Nephron progenitor cell (in vitro differentiated cells): ENCODE results near the gene TCTN3.
"Not testable (repeated sequence)": the region's sequence is repeated elsewhere in the genome, so short reads cannot be mapped to it uniquely, and the experiment has no call there.

Source experiments
- DNase-seq: peaks from one replicate; pipeline ENCODE4 v3.0.0; 2021
- H3K27ac Mint-ChIP-seq: 2 replicates; pipeline ENCODE4 v1.8.0; 2021; ENCODE audit warnings: mild to moderate bottlenecking, moderate library complexity, mixed read lengths
- H3K27me3 Mint-ChIP-seq: 2 replicates; pipeline ENCODE4 v1.8.0; 2021; ENCODE audit warnings: mild to moderate bottlenecking, low read depth, mixed read lengths; ENCODE audit not compliant: poor library complexity
- H3K36me3 Mint-ChIP-seq: 2 replicates; pipeline ENCODE4 v1.8.0; 2021; ENCODE audit warnings: low read depth, mixed read lengths
- H3K4me1 Mint-ChIP-seq: 2 replicates; pipeline ENCODE4 v1.8.0; 2021; ENCODE audit warnings: mixed read lengths
- H3K4me3 Mint-ChIP-seq: 2 replicates; pipeline ENCODE4 v1.8.0; 2021; ENCODE audit warnings: mild to moderate bottlenecking, moderate library complexity, mixed read lengths
- H3K9me3 Mint-ChIP-seq: 2 replicates; pipeline ENCODE4 v1.8.0; 2021; ENCODE audit warnings: mild to moderate bottlenecking, moderate library complexity, mixed read lengths
- CTCF ChIP-seq: fragments of 200-600 bp; sonication (generic); IDR thresholded peaks from 2 replicates; pipeline ENCODE4 v1.5.0; 2021; ENCODE audit warnings: antibody characterized with exemption

TCTN3 gene

DNA sequence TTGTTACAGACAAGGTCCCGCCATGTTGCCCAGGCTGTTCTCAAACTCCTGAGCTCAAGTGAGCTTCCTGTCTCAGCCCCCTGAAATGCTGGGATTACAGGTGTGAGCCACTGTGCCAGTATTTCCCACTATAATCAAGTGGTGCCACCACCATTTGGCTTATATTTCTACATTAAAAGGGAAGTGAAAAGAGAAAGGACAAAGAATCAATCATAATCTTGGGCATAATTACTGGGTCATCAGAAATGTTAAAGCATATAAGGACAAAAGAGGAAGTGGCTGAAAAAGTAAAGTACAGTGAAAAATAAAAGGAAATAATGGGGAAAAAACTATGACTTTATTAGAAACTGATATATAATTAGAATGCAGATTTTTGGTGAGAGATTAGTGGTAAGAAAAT, 36.5 kb upstream of the TCTN3 start:
- Mint-ChIP-seq H3K36me3 (no peaks in the 10 kb centered on the region), H3K4me3 (no peak overlapping the region), H3K27ac (no peak overlapping the region), H3K4me1 (no peaks in the 10 kb centered on the region), H3K27me3 (peaks cover 3% of the 10 kb centered on the region), H3K9me3 (peaks cover 46% of the 10 kb centered on the region)
- no peak for TF ChIP-seq CTCF
- DNase-seq: no peak

- H3K4me1 Mint-ChIP-seq: no peaks in the 10 kb centered on the region
- no peak for TF ChIP-seq CTCF
- H3K27ac Mint-ChIP-seq: no peak overlapping the region
- H3K27me3 Mint-ChIP-seq: peaks cover 4% of the 10 kb centered on the region
- peaks cover 48% of the 10 kb centered on the region for H3K9me3 Mint-ChIP-seq
- H3K36me3 Mint-ChIP-seq: no peaks in the 10 kb centered on the region
- no peak for DNase-seq
- H3K4me3 Mint-ChIP-seq: no peak overlapping the region
Observed at GRCh38 chr10:95729323-95730055, 35.8 kb upstream of the TCTN3 start.

GRCh38 chr10:95728526-95728925, 34.8 kb upstream of the TCTN3 start:
- DNase-seq: no peak
- Mint-ChIP-seq H3K4me1 (no peaks in the 10 kb centered on the region), H3K36me3 (no peaks in the 10 kb centered on the region), H3K27me3 (peaks cover 6% of the 10 kb centered on the region), H3K9me3 (peaks cover 40% of the 10 kb centered on the region), H3K4me3 (no peak overlapping the region), H3K27ac (no peak overlapping the region)
- no peak for TF ChIP-seq CTCF

DNA sequence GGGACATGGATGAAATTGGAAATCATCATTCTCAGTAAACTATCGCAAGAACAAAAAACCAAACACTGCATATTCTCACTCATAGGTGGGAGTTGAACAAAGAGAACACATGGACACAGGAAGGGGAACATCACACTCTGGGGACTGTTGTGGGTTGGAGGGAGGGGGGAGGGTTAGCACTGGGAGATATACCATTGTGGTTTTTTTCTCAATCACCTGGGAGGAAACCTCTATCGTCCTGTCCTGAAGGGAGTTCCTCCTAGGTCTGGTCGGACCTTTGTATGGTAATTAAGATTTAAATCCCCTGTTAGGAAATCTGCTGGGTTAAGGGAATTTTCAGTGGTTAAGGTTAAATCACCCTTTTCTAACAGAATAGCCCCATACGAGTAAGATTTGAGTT, 28.8 kb upstream of the TCTN3 start:
- not testable (repeated sequence) for H3K36me3 Mint-ChIP-seq, DNase-seq, H3K27me3 Mint-ChIP-seq, H3K4me1 Mint-ChIP-seq, H3K27ac Mint-ChIP-seq, H3K4me3 Mint-ChIP-seq
- peaks cover 11% of the 10 kb centered on the region for H3K9me3 Mint-ChIP-seq

- DNase-seq, H3K4me3 Mint-ChIP-seq, H3K4me1 Mint-ChIP-seq, H3K27ac Mint-ChIP-seq, H3K36me3 Mint-ChIP-seq: not testable (repeated sequence)
- Mint-ChIP-seq H3K9me3 (peaks cover 11% of the 10 kb centered on the region), H3K27me3 (peaks cover 16% of the 10 kb centered on the region)
Observed at GRCh38 chr10:95720745-95721144, 27.0 kb upstream of the TCTN3 start.

DNA sequence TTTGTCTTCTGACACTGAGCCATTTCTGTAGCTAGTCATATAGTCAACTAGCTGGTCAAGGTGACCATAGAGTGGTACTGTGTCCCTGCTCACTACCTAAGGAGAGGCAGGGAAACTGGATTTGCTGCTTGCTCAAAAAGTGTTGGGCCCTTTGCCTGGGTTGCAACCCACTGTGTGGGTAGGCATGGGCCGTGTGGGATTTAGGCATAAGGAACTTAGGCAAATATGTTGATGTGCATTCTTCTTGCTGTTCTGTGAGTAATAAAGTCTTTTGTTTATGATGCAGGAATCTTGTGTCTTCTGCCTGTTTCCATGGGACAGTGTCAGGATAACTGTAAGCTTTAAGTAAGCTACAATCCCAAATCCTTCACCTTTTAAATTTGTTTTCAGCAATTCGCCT, 23.1 kb upstream of the TCTN3 start:
- TF ChIP-seq CTCF: no peak
- H3K9me3 Mint-ChIP-seq: no peaks in the 10 kb centered on the region

DNA sequence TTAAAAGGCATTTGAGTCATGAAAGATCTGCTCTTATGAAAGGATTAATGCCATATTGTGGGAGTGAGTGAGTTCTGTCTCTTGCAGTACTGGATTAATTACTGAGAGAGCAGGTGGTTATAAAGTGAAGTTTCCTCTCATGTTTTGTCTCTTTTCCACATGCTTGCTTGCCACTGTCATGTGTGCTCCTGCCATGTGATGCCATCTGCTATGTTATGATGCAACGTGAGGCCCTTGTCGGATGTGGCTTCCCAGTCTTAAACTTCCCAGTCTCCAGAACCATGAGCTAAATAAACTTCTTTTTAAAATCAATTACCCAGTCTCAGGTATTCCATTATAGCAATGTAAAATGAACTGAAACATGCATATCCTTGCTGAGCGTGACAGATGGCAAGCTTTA, 22.7 kb upstream of the TCTN3 start:
- no peak for TF ChIP-seq CTCF
- H3K36me3 Mint-ChIP-seq: no peaks in the 10 kb centered on the region

More for the DNA sequence above, 23.1 kb upstream of the TCTN3 start:
- Mint-ChIP-seq H3K27me3 (peaks cover 16% of the 10 kb centered on the region), H3K4me3 (no peak overlapping the region), H3K36me3 (no peaks in the 10 kb centered on the region), H3K27ac (no peak overlapping the region), H3K4me1 (no peaks in the 10 kb centered on the region)
- no peak for DNase-seq

More for the DNA sequence above, 22.7 kb upstream of the TCTN3 start:
- DNase-seq: no peak
- Mint-ChIP-seq H3K9me3 (no peaks in the 10 kb centered on the region), H3K4me1 (no peaks in the 10 kb centered on the region), H3K27me3 (peaks cover 16% of the 10 kb centered on the region), H3K4me3 (no peak overlapping the region), H3K27ac (no peak overlapping the region)
